Neural crest cell (in vitro differentiated cells): ENCODE measurements around the gene AKAP17A. TPM values are rescaled to one million over a fixed set of nuclear protein-coding genes. Genes with fewer than 3 reads are reported as not detected.

Experiments used
- DNase-seq: peaks from one replicate; pipeline ENCODE4 v3.0.0; 2021; ENCODE audit warnings: low read depth, mixed read lengths, low spot score
- H3K27ac Mint-ChIP-seq: one replicate; pipeline ENCODE4 v1.8.0; 2021; ENCODE audit warnings: mild to moderate bottlenecking, mixed read lengths; ENCODE audit not compliant: unreplicated experiment
- H3K27me3 Mint-ChIP-seq: 2 replicates; pipeline ENCODE4 v1.8.0; 2021; ENCODE audit warnings: low read depth, mild to moderate bottlenecking, mixed read lengths
- H3K36me3 Mint-ChIP-seq: 2 replicates; pipeline ENCODE4 v1.8.0; 2021; ENCODE audit warnings: low read depth, mild to moderate bottlenecking, mixed read lengths
- H3K4me1 Mint-ChIP-seq: 2 replicates; pipeline ENCODE4 v1.8.0; 2021; ENCODE audit warnings: mixed read lengths
- H3K4me3 Mint-ChIP-seq: one replicate; pipeline ENCODE4 v1.8.0; 2021; ENCODE audit warnings: mild to moderate bottlenecking, mixed read lengths
- H3K9me3 Mint-ChIP-seq: 2 replicates; pipeline ENCODE4 v1.8.0; 2021; ENCODE audit warnings: mixed read lengths
- total RNA-seq: library from RNA; stranded (reverse); gene quantifications from 2 replicates; pipeline ENCODE4 v1.2.1, GENCODE V29; 2021
- TF ChIP-seq, protein P1 (sequence below): fragments of 200-600 bp; sonication (generic); conservative IDR thresholded peaks from 2 replicates; pipeline ENCODE4 v1.5.0; 2021; ENCODE audit warnings: antibody characterized with exemption, mild to moderate bottlenecking

Gene AKAP17A
- total RNA-seq, 1 donor from 2014 or later = 44.0 TPM

DNA sequence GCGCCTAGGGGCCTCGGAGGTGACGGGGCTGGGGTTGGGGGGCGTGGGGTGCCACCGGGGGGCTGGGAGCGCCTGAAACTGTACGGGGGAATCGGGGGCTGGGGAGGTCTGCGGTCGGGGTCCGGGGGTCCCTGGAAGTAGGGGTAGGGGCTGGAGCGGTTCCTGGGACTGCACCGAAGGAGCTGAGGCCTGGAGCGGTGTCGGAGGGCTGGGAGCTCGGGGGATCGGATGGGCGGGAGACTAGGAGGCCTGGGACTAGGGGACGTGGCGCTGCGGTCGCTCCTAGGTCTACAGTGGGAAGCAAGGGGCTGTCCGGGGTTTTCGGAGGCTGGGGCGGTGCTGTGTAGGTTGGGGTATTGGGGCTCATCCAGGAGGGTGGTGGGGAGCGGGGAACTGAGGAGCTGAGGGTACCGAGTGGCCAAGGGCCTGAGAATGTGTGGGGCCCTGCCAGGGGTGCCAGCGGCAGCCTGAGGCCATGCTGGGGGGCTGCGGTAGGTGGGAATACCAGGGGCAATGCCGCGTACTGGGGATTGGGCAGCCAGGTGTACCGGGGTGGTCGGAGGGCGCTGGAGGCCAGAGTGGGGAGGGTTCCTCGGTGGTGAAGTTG is 562 bp downstream of the AKAP17A start:
- Mint-ChIP-seq H3K27me3 (no peaks in the 10 kb centered on the region), H3K4me3 (peak overlapping the region; percentile 95), H3K27ac (peak overlapping the region; percentile 88), H3K36me3 (no peaks in the 10 kb centered on the region), H3K9me3 (no peaks in the 10 kb centered on the region), H3K4me1 (peaks cover 13% of the 10 kb centered on the region)
- TF ChIP-seq, protein P1, sequence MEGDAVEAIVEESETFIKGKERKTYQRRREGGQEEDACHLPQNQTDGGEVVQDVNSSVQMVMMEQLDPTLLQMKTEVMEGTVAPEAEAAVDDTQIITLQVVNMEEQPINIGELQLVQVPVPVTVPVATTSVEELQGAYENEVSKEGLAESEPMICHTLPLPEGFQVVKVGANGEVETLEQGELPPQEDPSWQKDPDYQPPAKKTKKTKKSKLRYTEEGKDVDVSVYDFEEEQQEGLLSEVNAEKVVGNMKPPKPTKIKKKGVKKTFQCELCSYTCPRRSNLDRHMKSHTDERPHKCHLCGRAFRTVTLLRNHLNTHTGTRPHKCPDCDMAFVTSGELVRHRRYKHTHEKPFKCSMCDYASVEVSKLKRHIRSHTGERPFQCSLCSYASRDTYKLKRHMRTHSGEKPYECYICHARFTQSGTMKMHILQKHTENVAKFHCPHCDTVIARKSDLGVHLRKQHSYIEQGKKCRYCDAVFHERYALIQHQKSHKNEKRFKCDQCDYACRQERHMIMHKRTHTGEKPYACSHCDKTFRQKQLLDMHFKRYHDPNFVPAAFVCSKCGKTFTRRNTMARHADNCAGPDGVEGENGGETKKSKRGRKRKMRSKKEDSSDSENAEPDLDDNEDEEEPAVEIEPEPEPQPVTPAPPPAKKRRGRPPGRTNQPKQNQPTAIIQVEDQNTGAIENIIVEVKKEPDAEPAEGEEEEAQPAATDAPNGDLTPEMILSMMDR = no peak
- DNase-seq = no peak

DNA sequence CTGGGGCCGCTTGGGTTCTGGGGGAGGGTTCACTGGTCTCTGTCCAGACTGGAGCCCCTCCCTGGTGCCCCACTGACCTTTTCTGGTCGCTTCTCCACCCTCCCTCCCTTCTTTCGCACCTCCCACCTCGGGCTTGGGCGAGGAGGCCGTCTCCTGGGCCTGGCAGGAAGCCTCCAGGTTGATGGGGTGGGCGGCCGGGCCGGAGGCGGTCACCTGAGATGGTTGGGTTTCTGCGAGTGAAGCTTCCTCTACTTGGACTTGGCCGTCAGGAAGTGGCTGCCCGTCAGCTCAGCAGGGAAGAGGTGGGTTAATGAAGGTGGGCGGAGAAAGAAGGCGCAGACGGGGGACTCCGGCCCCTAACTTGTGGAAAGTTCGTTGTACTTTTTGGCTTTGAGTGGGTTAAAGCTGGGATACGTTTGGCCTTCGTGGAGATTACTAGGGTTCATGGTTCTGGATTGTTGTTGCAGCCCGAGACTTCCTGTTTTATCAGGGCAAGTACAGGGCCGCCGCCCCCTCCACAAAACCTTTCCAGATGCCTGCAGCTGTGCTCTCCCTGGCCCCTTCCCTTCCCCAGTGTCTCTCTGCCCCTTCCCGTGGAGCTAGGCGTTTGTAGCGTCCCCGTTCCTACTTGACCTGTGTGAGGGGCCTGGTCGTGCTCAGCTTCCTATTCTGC is 1.2 kb downstream of the AKAP17A start:
- TF ChIP-seq, protein P1 = no peak
- Mint-ChIP-seq H3K36me3 (no peaks in the 10 kb centered on the region), H3K4me3 (peak overlapping the region; percentile 95), H3K27me3 (no peaks in the 10 kb centered on the region), H3K4me1 (peaks cover 13% of the 10 kb centered on the region), H3K9me3 (no peaks in the 10 kb centered on the region), H3K27ac (peak overlapping the region; percentile 93)
- no peak for DNase-seq

DNA sequence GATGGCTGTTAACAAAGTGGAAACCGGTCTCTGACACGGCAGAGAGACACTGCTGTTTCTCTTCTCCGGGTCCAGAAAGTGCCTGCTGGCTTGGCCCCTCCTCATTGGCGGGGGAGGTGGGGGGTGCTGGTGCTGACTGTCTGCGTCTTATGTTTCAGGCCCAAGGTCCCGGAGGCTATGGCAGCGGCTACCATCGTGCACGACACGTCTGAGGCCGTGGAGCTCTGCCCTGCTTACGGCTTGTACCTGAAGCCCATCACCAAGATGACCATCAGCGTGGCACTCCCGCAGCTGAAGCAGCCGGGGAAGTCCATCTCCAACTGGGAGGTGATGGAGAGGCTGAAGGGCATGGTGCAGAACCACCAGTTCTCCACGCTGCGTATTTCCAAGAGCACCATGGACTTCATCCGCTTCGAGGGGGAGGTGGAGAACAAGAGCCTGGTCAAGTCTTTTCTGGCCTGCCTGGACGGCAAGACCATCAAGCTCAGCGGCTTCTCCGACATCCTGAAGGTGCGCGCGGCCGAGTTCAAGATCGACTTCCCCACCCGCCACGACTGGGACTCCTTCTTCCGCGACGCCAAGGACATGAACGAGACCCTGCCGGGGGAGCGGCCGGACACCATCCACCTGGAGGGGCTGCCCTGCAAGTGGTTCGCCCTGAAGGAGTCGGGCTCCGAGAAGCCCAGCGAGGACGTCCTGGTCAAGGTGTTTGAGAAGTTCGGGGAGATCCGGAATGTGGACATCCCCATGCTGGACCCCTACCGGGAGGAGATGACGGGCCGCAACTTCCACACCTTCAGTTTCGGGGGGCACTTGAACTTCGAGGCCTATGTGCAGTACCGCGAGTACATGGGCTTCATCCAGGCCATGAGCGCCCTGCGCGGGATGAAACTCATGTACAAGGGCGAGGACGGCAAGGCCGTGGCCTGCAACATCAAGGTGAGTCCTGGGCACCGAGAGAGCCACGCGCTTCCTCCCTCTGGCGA is 2.2 kb downstream of the AKAP17A start:
- DNase-seq = no peak
- H3K36me3 Mint-ChIP-seq = no peaks in the 10 kb centered on the region
- H3K4me1 Mint-ChIP-seq = peaks cover 13% of the 10 kb centered on the region
- TF ChIP-seq, protein P1 = no peak
- no peaks in the 10 kb centered on the region for H3K27me3 Mint-ChIP-seq
- H3K9me3 Mint-ChIP-seq = no peaks in the 10 kb centered on the region
- peak overlapping the region; percentile 27 for H3K27ac Mint-ChIP-seq
- H3K4me3 Mint-ChIP-seq = peak overlapping the region; percentile 95

DNA sequence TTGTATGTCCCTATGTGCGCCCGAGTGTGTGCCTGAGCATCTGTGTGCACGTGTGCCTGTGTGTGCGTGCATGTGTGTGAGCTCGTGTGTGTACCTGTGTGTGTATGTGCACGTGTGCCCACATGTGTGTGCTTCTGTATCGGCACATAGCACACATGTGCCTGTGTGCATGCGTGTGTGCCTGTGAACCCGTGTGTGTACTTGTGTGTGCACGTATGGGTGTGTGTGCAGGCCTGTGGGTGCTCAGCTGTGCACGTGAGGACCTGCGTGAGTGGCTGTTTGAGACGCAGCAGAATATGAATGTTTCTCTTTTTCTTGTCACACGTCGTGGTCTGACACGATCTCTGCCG is 4.3 kb downstream of the AKAP17A start:
- Mint-ChIP-seq H3K27me3 (no peaks in the 10 kb centered on the region), H3K4me3 (peak overlapping the region; percentile 41), H3K9me3 (no peaks in the 10 kb centered on the region), H3K27ac (no peak overlapping the region), H3K4me1 (peaks cover 9% of the 10 kb centered on the region), H3K36me3 (peaks cover 3% of the 10 kb centered on the region)
- TF ChIP-seq, protein P1 = no peak
- DNase-seq = no peak

DNA sequence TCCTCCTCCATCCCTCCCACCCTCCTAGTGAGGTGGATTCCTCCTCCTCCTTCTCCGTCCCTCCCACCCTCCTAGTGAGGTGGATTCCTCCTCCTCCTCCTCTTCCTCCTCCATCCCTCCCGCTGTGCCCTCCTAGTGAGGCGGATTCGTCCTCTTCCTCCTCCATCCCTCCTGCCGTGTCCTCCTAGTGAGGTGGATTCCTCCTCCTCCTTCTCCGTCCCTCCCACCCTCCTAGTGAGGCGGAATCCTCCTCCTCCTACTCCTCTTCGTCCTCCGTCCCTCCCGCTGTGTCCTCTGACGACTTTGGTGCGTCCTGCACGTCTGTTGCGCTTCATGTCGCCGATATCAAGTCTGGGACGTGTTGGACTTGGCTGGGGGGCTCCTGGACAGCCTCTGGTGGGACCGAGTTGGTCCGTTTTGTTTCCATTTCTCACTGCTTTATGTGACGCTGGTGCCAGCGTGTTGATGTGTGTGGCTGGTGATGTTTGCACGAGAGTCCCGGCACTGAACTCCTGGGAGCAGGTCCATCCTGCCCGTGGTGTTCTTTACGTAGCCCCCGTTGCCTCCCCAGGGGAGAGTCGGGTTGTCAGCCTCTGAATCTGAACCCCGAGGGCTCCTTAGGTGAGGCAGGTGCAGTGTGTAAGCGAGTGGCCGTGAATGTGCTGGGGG is 5.4 kb downstream of the AKAP17A start:
- peaks cover 6% of the 10 kb centered on the region for H3K36me3 Mint-ChIP-seq
- H3K9me3 Mint-ChIP-seq = no peaks in the 10 kb centered on the region
- no peak for DNase-seq
- H3K4me1 Mint-ChIP-seq = peaks cover 9% of the 10 kb centered on the region
- H3K4me3 Mint-ChIP-seq = no peak overlapping the region
- H3K27me3 Mint-ChIP-seq = no peaks in the 10 kb centered on the region
- no peak overlapping the region for H3K27ac Mint-ChIP-seq
- TF ChIP-seq, protein P1 = no peak
